Neural cell (in vitro differentiated cells): ENCODE measurements around the gene AGAP2. TPM values are rescaled to one million over a fixed set of nuclear protein-coding genes. Genes with fewer than 3 reads are reported as not detected.

Source experiments
- H2AFZ ChIP-seq: fragments of 200-600, 300-800 bp; sonication (generic), shearing (Covaris generic); 2 replicates; pipeline ENCODE4 v1.6.0; 2014; ENCODE audit warnings: low read depth, mild to moderate bottlenecking, antibody characterized with exemption, low read length, moderate library complexity
- H3F3A ChIP-seq: fragments of 200-600 bp; shearing (Covaris generic); 2 replicates; pipeline ENCODE4 v1.6.1; 2016; ENCODE audit warnings: mild to moderate bottlenecking, moderate library complexity, mixed read lengths, antibody characterized with exemption, low read length; ENCODE audit not compliant: insufficient read depth, poor library complexity, severe bottlenecking
- H3K27ac ChIP-seq: fragments of 200-600, 300-800 bp; sonication (generic), shearing (Covaris generic); 2 replicates; pipeline ENCODE4 v1.5.1; 2014; ENCODE audit warnings: mild to moderate bottlenecking, low read length, moderate library complexity
- H3K27me3 ChIP-seq: fragments of 300-800, 200-600 bp; sonication (generic), shearing (Covaris generic); 2 replicates; pipeline ENCODE4 v1.6.0; 2014; ENCODE audit warnings: mild to moderate bottlenecking, low read depth, low read length, moderate library complexity; ENCODE audit not compliant: insufficient read depth
- H3K36me3 ChIP-seq: fragments of 300-800, 200-600 bp; sonication (generic), shearing (Covaris generic); 2 replicates; pipeline ENCODE4 v1.5.1; 2014; ENCODE audit warnings: mild to moderate bottlenecking, antibody characterized with exemption, low read length, moderate library complexity; ENCODE audit not compliant: insufficient read depth
- H3K4me2 ChIP-seq: fragments of 300-800, 200-600 bp; sonication (generic), shearing (Covaris generic); 2 replicates; pipeline ENCODE4 v1.6.0; 2014; ENCODE audit warnings: mild to moderate bottlenecking, low read length
- H3K4me3 ChIP-seq: fragments of 300-800, 200-600 bp; sonication (generic), shearing (Covaris generic); 2 replicates; pipeline ENCODE4 v1.5.1; 2014; ENCODE audit warnings: mild to moderate bottlenecking, low read length, moderate library complexity
- H3K79me2 ChIP-seq: fragments of 200-600 bp; shearing (Covaris generic); replicated peaks from 2 replicates; pipeline ENCODE4 v1.6.0; 2014; ENCODE audit warnings: mild to moderate bottlenecking, low read length, moderate library complexity; ENCODE audit not compliant: insufficient read depth
- H3K9ac ChIP-seq: fragments of 300-800, 200-600 bp; sonication (generic), shearing (Covaris generic); 2 replicates; pipeline ENCODE4 v1.6.1; 2016; ENCODE audit warnings: mild to moderate bottlenecking, low read length, mixed read lengths
- H3K9me2 ChIP-seq: fragments of 200-600 bp; shearing (Covaris generic); 2 replicates; pipeline ENCODE4 v1.6.1; 2016; ENCODE audit warnings: mild to moderate bottlenecking, low read length, mixed read lengths; ENCODE audit not compliant: insufficient read depth
- H3K9me3 ChIP-seq: fragments of 200-600, 300-800 bp; sonication (generic), shearing (Covaris generic); 2 replicates; pipeline ENCODE4 v1.6.1; 2016; ENCODE audit warnings: mild to moderate bottlenecking, mixed run types, low read length, moderate library complexity, mixed read lengths
- H4K20me1 ChIP-seq: fragments of 200-600 bp; shearing (Covaris generic); 2 replicates; pipeline ENCODE4 v1.6.1; 2016; ENCODE audit warnings: mild to moderate bottlenecking, mixed run types; ENCODE audit not compliant: insufficient read depth
- CTCF ChIP-seq: fragments of 450-650 bp; IDR thresholded peaks from 2 replicates; pipeline ENCODE4 v1.5.1; 2014; ENCODE audit warnings: antibody characterized with exemption, mild to moderate bottlenecking, moderate library complexity; ENCODE audit not compliant: poor library complexity, severe bottlenecking
- EP300 ChIP-seq: fragments of 450-650 bp; conservative IDR thresholded peaks from 2 replicates; pipeline ENCODE4 v1.6.1; 2014; ENCODE audit warnings: antibody characterized with exemption, mild to moderate bottlenecking, moderate library complexity; ENCODE audit not compliant: poor library complexity, severe bottlenecking
- EZH2 ChIP-seq: fragments of 200-600, 300-800 bp; shearing (Covaris generic), sonication (generic); IDR thresholded peaks from 2 replicates; pipeline ENCODE4 v1.6.1; 2014; ENCODE audit warnings: antibody characterized with exemption, low read length, borderline replicate concordance, mild to moderate bottlenecking; ENCODE audit not compliant: insufficient read depth, poor library complexity, severe bottlenecking
- MXI1 ChIP-seq: fragments of 450-650 bp; conservative IDR thresholded peaks from 2 replicates; pipeline ENCODE4 v1.6.1; 2014; ENCODE audit warnings: antibody characterized with exemption, mild to moderate bottlenecking; ENCODE audit not compliant: poor library complexity, severe bottlenecking
- POLR2AphosphoS5 ChIP-seq: IDR thresholded peaks from 2 replicates; pipeline ENCODE4 v1.6.1; 2012
- RAD21 ChIP-seq: fragments of 450-650 bp; conservative IDR thresholded peaks from 2 replicates; pipeline ENCODE4 v1.6.1; 2014; ENCODE audit warnings: antibody characterized with exemption, mild to moderate bottlenecking, moderate library complexity
- SMC3 ChIP-seq: fragments of 450-650 bp; conservative IDR thresholded peaks from 2 replicates; pipeline ENCODE4 v1.6.1; 2014; ENCODE audit warnings: antibody characterized with exemption, mild to moderate bottlenecking, moderate library complexity; ENCODE audit not compliant: poor library complexity
- TAF1 ChIP-seq: IDR thresholded peaks from 2 replicates; pipeline ENCODE4 v1.6.1; 2012; ENCODE audit warnings: low read depth
- polyA plus RNA-seq: library from polyadenylated mRNA; depleted of rRNA; stranded (reverse); fragments of >200 nt; gene quantifications from 2 replicates; pipeline ENCODE4 v1.2.3, GENCODE V29; 2014
- TF ChIP-seq, protein P1 (sequence below): IDR thresholded peaks from 2 replicates; pipeline ENCODE4 v1.6.1; 2012; ENCODE audit warnings: borderline replicate concordance

Gene AGAP2
- polyA plus RNA-seq, 1 donor from 2014 or later = 19.3 TPM

- H3F3A ChIP-seq = no peaks in the 10 kb centered on the region
- peaks cover 52% of the 10 kb centered on the region for H3K27me3 ChIP-seq
- no peak overlapping the region for H3K9ac ChIP-seq
- no peaks in the 10 kb centered on the region for H3K36me3 ChIP-seq
- H3K9me3 ChIP-seq = no peaks in the 10 kb centered on the region
- no peaks in the 10 kb centered on the region for H3K9me2 ChIP-seq
- H3K4me2 ChIP-seq = no peak overlapping the region
- TF ChIP-seq EP300 (no peak), TAF1 (no peak), CTCF (no peak), SMC3 (no peak), POLR2AphosphoS5 (no peak), EZH2 (no peak), RAD21 (no peak), MXI1 (no peak)
- TF ChIP-seq, protein P1, sequence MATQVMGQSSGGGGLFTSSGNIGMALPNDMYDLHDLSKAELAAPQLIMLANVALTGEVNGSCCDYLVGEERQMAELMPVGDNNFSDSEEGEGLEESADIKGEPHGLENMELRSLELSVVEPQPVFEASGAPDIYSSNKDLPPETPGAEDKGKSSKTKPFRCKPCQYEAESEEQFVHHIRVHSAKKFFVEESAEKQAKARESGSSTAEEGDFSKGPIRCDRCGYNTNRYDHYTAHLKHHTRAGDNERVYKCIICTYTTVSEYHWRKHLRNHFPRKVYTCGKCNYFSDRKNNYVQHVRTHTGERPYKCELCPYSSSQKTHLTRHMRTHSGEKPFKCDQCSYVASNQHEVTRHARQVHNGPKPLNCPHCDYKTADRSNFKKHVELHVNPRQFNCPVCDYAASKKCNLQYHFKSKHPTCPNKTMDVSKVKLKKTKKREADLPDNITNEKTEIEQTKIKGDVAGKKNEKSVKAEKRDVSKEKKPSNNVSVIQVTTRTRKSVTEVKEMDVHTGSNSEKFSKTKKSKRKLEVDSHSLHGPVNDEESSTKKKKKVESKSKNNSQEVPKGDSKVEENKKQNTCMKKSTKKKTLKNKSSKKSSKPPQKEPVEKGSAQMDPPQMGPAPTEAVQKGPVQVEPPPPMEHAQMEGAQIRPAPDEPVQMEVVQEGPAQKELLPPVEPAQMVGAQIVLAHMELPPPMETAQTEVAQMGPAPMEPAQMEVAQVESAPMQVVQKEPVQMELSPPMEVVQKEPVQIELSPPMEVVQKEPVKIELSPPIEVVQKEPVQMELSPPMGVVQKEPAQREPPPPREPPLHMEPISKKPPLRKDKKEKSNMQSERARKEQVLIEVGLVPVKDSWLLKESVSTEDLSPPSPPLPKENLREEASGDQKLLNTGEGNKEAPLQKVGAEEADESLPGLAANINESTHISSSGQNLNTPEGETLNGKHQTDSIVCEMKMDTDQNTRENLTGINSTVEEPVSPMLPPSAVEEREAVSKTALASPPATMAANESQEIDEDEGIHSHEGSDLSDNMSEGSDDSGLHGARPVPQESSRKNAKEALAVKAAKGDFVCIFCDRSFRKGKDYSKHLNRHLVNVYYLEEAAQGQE = no peak
- no peak overlapping the region for H3K4me3 ChIP-seq
- H2AFZ ChIP-seq = no peak overlapping the region
- no peaks in the 10 kb centered on the region for H3K79me2 ChIP-seq
- no peak overlapping the region for H3K27ac ChIP-seq
- no peaks in the 10 kb centered on the region for H4K20me1 ChIP-seq
Measured at GRCh38 chr12:57762463-57762862, 23.9 kb upstream of the AGAP2 start.

DNA sequence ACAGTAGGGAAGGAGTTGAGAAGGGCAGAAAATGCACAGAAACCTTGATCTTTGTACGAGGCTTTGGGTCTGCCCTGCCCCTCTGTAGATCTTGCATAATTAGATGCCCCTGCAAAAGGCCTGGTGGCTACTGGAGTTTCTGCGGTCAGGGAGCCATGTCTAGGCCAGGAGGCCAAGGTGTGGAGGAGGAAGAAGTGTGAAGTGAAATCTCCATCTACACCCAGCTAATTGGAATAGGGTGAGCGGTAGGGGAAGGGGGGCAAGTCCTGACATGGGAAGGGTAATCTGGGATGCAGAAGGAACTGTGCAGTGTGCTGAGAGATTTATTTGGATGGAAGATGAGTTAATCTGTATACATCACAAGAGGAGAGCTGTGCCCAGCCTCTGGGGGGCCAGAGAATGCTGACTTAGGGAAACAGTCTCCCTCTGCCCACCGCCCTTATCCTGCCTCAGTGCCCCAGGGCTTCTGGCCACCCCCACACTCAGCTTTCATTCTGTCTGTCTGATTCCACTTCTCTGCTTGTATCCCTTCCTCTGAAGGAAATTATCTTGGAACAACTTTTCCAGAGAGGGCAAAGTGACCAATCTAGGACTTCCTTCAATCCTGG lies 23.0 kb upstream of the AGAP2 start:
- Histone ChIP-seq H3K9me3 (no peaks in the 10 kb centered on the region), H3K9ac (no peak overlapping the region), H3K4me2 (no peak overlapping the region), H3K27ac (no peak overlapping the region), H3K9me2 (no peaks in the 10 kb centered on the region), H3F3A (no peaks in the 10 kb centered on the region), H3K4me3 (no peak overlapping the region), H4K20me1 (no peaks in the 10 kb centered on the region), H3K79me2 (no peaks in the 10 kb centered on the region), H2AFZ (no peak overlapping the region), H3K36me3 (no peaks in the 10 kb centered on the region), H3K27me3 (peaks cover 43% of the 10 kb centered on the region)
- no peak for TF ChIP-seq POLR2AphosphoS5
- TF ChIP-seq EZH2 = no peak
- TF ChIP-seq SMC3 = no peak
- TF ChIP-seq TAF1 = no peak
- no peak for TF ChIP-seq MXI1
- TF ChIP-seq, protein P1 = no peak
- TF ChIP-seq CTCF = no peak
- TF ChIP-seq EP300 = no peak
- no peak for TF ChIP-seq RAD21
